Neuronal stem cell (in vitro differentiated cells): ENCODE results near the gene SRSF12.

ENCODE experiments used
- DNase-seq: peaks from one replicate; pipeline ENCODE4 v3.0.0-alpha.2; 2013; ENCODE audit warnings: low spot score
- H2AFZ ChIP-seq: one replicate; pipeline ENCODE4 v1.6.1; 2013; ENCODE audit warnings: mild to moderate bottlenecking, low read length, inconsistent platforms
- H2AK5ac ChIP-seq: 2 replicates; pipeline ENCODE4 v1.6.1; 2013; ENCODE audit warnings: low read depth, mild to moderate bottlenecking, inconsistent platforms, low read length, moderate library complexity, mixed read lengths
- H2BK120ac ChIP-seq: 2 replicates; pipeline ENCODE4 v1.6.1; 2013; ENCODE audit warnings: low read depth, mild to moderate bottlenecking, inconsistent platforms, low read length, moderate library complexity, mixed read lengths
- H2BK12ac ChIP-seq: one replicate; pipeline ENCODE4 v1.6.1; 2013; ENCODE audit warnings: low read length, inconsistent platforms
- H2BK15ac ChIP-seq: 2 replicates; pipeline ENCODE4 v1.6.1; 2013; ENCODE audit warnings: mild to moderate bottlenecking, low read length, inconsistent platforms, mixed read lengths
- H2BK5ac ChIP-seq: one replicate; pipeline ENCODE4 v1.6.1; 2013; ENCODE audit warnings: inconsistent platforms, mild to moderate bottlenecking, low read length, moderate library complexity
- H3K14ac ChIP-seq: one replicate; pipeline ENCODE4 v1.6.1; 2013; ENCODE audit warnings: low read length, inconsistent platforms
- H3K18ac ChIP-seq: 2 replicates; pipeline ENCODE4 v1.6.1; 2013; ENCODE audit warnings: low read length, inconsistent platforms
- H3K23ac ChIP-seq: 2 replicates; pipeline ENCODE4 v1.6.1; 2013; ENCODE audit warnings: low read depth, mild to moderate bottlenecking, mixed read lengths, low read length, inconsistent platforms; ENCODE audit not compliant: poor library complexity
- H3K27ac ChIP-seq: replicated peaks from 3 replicates; pipeline ENCODE4 v1.5.1; 2013; ENCODE audit warnings: low read length, inconsistent platforms
- H3K27me3 ChIP-seq, 3 experiments: 2 replicates each; pipeline ENCODE4 v1.6.1; 2013; ENCODE audit warnings: low read length in 3 of 3, mild to moderate bottlenecking in 2 of 3, inconsistent platforms in 1 of 3, low read depth in 1 of 3, mixed read lengths in 1 of 3, moderate library complexity in 1 of 3; ENCODE audit not compliant: control insufficient read depth in 3 of 3, insufficient read depth in 3 of 3
- H3K36me3 ChIP-seq, 2 donors: replicated peaks in 1 of 2; 2 replicates each; pipeline ENCODE4 v1.6.1; 2013; ENCODE audit warnings: low read length in 2 of 2; ENCODE audit not compliant: control insufficient read depth in 2 of 2, insufficient read depth in 2 of 2
- H3K4ac ChIP-seq: 2 replicates; pipeline ENCODE4 v1.6.1; 2013; ENCODE audit warnings: inconsistent platforms, mild to moderate bottlenecking, low read length, moderate library complexity
- H3K4me1 ChIP-seq, 2 donors: 1 replicate in 1 of 2; 2 replicates in 1 of 2; pipeline ENCODE4 v1.6.1; 2013; ENCODE audit warnings: low read length in 2 of 2, low read depth in 1 of 2; ENCODE audit not compliant: control insufficient read depth in 2 of 2, insufficient read depth in 1 of 2
- H3K4me2 ChIP-seq: one replicate; pipeline ENCODE4 v1.6.1; 2013; ENCODE audit warnings: mild to moderate bottlenecking, low read length, inconsistent platforms; ENCODE audit not compliant: insufficient read depth, poor library complexity, severe bottlenecking
- H3K4me3 ChIP-seq, 2 donors: 2 replicates each; pipeline ENCODE4 v1.5.1; 2013; ENCODE audit warnings: low read length in 2 of 2, mild to moderate bottlenecking in 2 of 2, inconsistent platforms in 1 of 2, moderate library complexity in 1 of 2
- H3K79me1 ChIP-seq: one replicate; pipeline ENCODE4 v1.6.1; 2013; ENCODE audit warnings: low read depth, mild to moderate bottlenecking, inconsistent platforms, low read length, moderate library complexity
- H3K9ac ChIP-seq: one replicate; pipeline ENCODE4 v1.6.1; 2013; ENCODE audit warnings: mild to moderate bottlenecking, low read depth, low read length, inconsistent platforms; ENCODE audit not compliant: poor library complexity
- H3K9me3 ChIP-seq, 2 donors: replicated peaks in 1 of 2; 2 replicates each; pipeline versions ENCODE3 to v1.6.1; 2013; ENCODE audit warnings: low read length in 2 of 2, mild to moderate bottlenecking in 2 of 2, inconsistent platforms in 1 of 2, low read depth in 1 of 2, mixed read lengths in 1 of 2, moderate library complexity in 1 of 2; ENCODE audit not compliant: control insufficient read depth in 2 of 2, insufficient read depth in 1 of 2
- H4K8ac ChIP-seq: one replicate; pipeline ENCODE4 v1.6.1; 2013; ENCODE audit warnings: low read depth, mild to moderate bottlenecking, inconsistent platforms, low read length, moderate library complexity
- H4K91ac ChIP-seq: one replicate; pipeline ENCODE4 v1.6.1; 2013; ENCODE audit warnings: low read length, low read depth, mild to moderate bottlenecking, inconsistent platforms; ENCODE audit not compliant: poor library complexity
- WGBS, 2 donors: extraction: QIAGEN DNeasy Blood & Tissue Kit; methylation state at CpG; one replicate each; pipeline ENCODE4 v1.1.7; 2013; ENCODE audit warnings: missing lambda C conversion rate in 2 of 2, mixed read lengths in 1 of 2; ENCODE audit not compliant: insufficient read length in 2 of 2, insufficient replicate concordance in 1 of 2; ENCODE audit errors: extremely low coverage in 2 of 2; 5-methylcytosine and 5-hydroxymethylcytosine counted together

Gene SRSF12

DNA sequence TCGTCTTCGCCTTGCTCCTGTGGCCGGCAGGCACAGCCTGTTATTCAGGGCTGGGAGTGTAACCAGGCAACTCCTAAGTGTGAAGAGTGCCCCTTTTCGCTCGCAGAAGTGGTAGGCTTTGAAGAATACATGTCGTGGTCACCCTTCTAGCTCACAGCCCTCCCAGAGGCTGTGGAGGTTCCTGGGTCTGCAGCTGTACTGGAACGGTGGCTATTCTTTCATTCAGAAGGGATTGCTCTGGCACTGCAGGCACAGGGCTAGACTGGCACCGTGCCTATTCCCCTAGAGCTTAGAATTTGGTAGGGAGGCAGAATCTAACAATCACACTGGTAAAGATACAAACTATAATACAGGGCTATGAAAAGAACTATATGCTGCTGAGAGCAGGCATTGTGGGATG, 1.1 kb upstream of the SRSF12 start:
- Histone ChIP-seq H3K9ac (no peak overlapping the region), H4K91ac (no peak overlapping the region), H2AK5ac (no peak overlapping the region), H3K4me2 (no peak overlapping the region), H3K4me1 (peaks cover 0 to 4% of the 10 kb centered on the region in 2 donors), H3K79me1 (peaks cover 6% of the 10 kb centered on the region), H2AFZ (no peak overlapping the region), H3K14ac (no peak overlapping the region), H2BK12ac (no peak overlapping the region), H2BK120ac (no peak overlapping the region), H3K27ac (no peak overlapping the region), H3K36me3 (no peaks in the 10 kb centered on the region), H3K23ac (no peak overlapping the region), H3K18ac (no peak overlapping the region), H4K8ac (no peak overlapping the region), H2BK5ac (no peak overlapping the region), H3K9me3 (no peaks in the 10 kb centered on the region), H3K4ac (no peak overlapping the region), H3K4me3 (peak overlapping the region in 1 of 2 donors; percentile 63), H3K27me3 (no peaks in the 10 kb centered on the region), H2BK15ac (no peak overlapping the region)
- WGBS, 2 donors = no CpG with 5 or more reads among the region's 8 CpGs
- no peak for DNase-seq

DNA sequence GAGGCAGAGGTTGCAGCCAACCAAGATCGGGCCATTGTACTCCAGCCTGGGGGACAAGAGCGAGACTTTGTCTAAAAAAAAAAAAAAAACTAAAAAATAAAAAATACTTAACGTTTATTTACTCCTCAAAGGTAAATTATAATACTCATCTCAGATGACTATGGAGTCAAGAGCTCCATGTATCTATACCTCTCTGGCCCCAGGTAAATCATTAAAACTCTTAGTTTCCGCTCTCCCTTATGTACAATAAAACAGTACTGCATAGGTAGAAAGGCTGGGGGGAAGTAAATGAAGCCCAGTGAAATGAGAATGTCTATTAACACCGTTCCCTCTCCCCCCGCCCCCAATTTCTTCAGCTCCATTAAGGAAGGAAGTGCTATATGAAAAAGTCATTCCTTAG, 1.2 kb downstream of the SRSF12 start:
- no peak for DNase-seq
- H2AK5ac ChIP-seq = no peak overlapping the region
- H3K27ac ChIP-seq = no peak overlapping the region
- peak overlapping the region; percentile 95 for H2AFZ ChIP-seq
- 100% methylated on average over 1 of the region's 6 CpGs; no CpG with 5 or more reads in 1 of the 2 donors for whole genome bisulfite sequencing, 2 donors
- no peak overlapping the region for H3K9ac ChIP-seq
- H3K27me3 ChIP-seq = no peaks in the 10 kb centered on the region
- H3K4ac ChIP-seq = no peak overlapping the region
- no peak overlapping the region for H3K18ac ChIP-seq
- no peak overlapping the region for H2BK12ac ChIP-seq
- no peak overlapping the region for H2BK15ac ChIP-seq
- no peak overlapping the region for H4K8ac ChIP-seq
- H3K23ac ChIP-seq = no peak overlapping the region
- H3K9me3 ChIP-seq = no peaks in the 10 kb centered on the region
- H3K4me3 ChIP-seq = peak overlapping the region; percentile 63 to 96
- peak overlapping the region; percentile 83 for H3K4me2 ChIP-seq
- H2BK5ac ChIP-seq = no peak overlapping the region
- H3K14ac ChIP-seq = no peak overlapping the region
- no peak overlapping the region for H2BK120ac ChIP-seq
- peaks cover 0 to 7% of the 10 kb centered on the region in 2 donors for H3K36me3 ChIP-seq
- H3K79me1 ChIP-seq = peaks cover 6% of the 10 kb centered on the region
- peaks cover 0 to 4% of the 10 kb centered on the region in 2 donors for H3K4me1 ChIP-seq
- H4K91ac ChIP-seq = no peak overlapping the region

DNA sequence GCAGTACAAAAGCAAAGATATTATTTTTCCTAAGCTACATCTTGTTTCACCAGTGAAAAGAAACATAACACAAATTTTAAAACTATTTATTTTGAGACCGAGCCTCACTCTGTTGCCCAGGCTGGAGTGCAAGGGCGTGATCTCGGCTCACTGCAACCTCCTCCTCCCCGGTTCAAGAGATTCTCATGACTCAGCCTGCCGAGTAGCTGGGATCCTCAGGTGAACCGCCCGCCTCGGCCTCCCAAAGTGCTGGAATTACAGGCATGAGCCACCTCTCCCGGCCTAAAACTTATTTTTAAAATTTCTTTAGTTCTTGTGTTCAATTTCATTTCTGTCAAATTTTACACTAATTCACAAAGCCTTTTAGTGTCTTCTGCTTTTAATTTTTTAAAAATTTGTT, 5.9 kb downstream of the SRSF12 start:
- Histone ChIP-seq H2BK15ac (no peak overlapping the region), H4K91ac (no peak overlapping the region), H4K8ac (no peak overlapping the region), H3K27ac (no peak overlapping the region), H2BK12ac (no peak overlapping the region), H3K27me3 (no peaks in the 10 kb centered on the region), H3K9ac (no peak overlapping the region), H3K36me3 (peaks cover 0 to 23% of the 10 kb centered on the region in 2 donors), H2AK5ac (no peak overlapping the region), H3K4ac (no peak overlapping the region), H3K79me1 (no peaks in the 10 kb centered on the region), H3K14ac (no peak overlapping the region), H3K9me3 (no peaks in the 10 kb centered on the region), H2BK5ac (no peak overlapping the region), H3K4me1 (peaks cover 0 to 4% of the 10 kb centered on the region in 2 donors), H3K4me2 (no peak overlapping the region), H2AFZ (no peak overlapping the region), H2BK120ac (no peak overlapping the region), H3K18ac (no peak overlapping the region), H3K23ac (no peak overlapping the region), H3K4me3 (no peak overlapping the region)
- WGBS, 2 donors = no CpG with 5 or more reads among the region's 9 CpGs
- DNase-seq = no peak

DNA sequence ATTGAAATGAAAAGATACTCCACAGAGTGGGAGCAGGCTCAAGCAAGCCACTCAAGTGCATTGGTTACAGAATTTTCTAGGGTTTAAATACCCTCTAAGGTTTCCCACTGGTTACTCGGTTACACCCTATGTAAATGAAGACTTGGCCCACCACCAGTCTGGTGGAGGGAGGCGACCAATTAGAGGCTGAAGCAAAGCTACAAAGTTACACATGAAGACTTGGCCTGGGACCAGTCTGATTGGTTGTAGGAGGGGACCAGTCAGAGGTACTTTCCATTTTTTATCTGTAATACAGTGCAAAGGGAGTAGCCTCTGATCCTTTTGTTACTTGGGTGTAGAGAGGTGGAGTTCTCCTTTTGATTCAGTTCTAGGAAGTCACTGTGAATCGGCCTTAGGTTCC, 7.6 kb downstream of the SRSF12 start:
- Histone ChIP-seq H3K79me1 (no peaks in the 10 kb centered on the region), H3K4me1 (no peaks in the 10 kb centered on the region), H2BK12ac (no peak overlapping the region), H3K9ac (no peak overlapping the region), H2AK5ac (no peak overlapping the region), H3K18ac (no peak overlapping the region), H3K36me3 (peaks cover 0 to 35% of the 10 kb centered on the region in 2 donors), H2BK5ac (no peak overlapping the region), H3K9me3 (no peaks in the 10 kb centered on the region), H2BK120ac (no peak overlapping the region), H3K4ac (no peak overlapping the region), H3K4me3 (no peak overlapping the region), H3K4me2 (no peak overlapping the region), H3K27me3 (no peaks in the 10 kb centered on the region), H4K91ac (no peak overlapping the region), H3K14ac (no peak overlapping the region), H2AFZ (no peak overlapping the region), H3K27ac (no peak overlapping the region), H2BK15ac (no peak overlapping the region), H3K23ac (no peak overlapping the region), H4K8ac (no peak overlapping the region)
- DNase-seq = no peak
- WGBS, 2 donors = no CpG with 5 or more reads among the region's 3 CpGs
